Right cardiac atrium (tissue), 5 donors: ENCODE results near the gene RASSF7. TPM values are rescaled to one million over a fixed set of nuclear protein-coding genes. Genes with fewer than 3 reads are reported as not detected.

Source experiments
- ATAC-seq, 2 donors: fragments of 200-7000 bp; cut with Tn5 transposase; one replicate each; pipeline versions ENCODE4 v1.8.0 to v1.9.1; 2020; ENCODE audit warnings: moderate library complexity in 2 of 2, mild to moderate bottlenecking in 1 of 2
- DNase-seq, 3 donors: peaks; one replicate each; pipeline ENCODE4 v3.0.0-alpha.2; 2020
- H3K27ac ChIP-seq: one replicate; pipeline ENCODE4 v1.5.1; 2013; ENCODE audit warnings: mild to moderate bottlenecking, low read length, control low read depth, moderate library complexity
- H3K27me3 ChIP-seq: one replicate; pipeline ENCODE4 v1.6.1; 2013; ENCODE audit not compliant: control insufficient read depth, insufficient read depth
- H3K4me1 ChIP-seq: one replicate; pipeline ENCODE4 v1.6.1; 2013; ENCODE audit warnings: low read length; ENCODE audit not compliant: control insufficient read depth, insufficient read depth
- H3K4me3 ChIP-seq: one replicate; pipeline ENCODE4 v1.5.1; 2013; ENCODE audit warnings: low read length, control low read depth
- H3K9me3 ChIP-seq: one replicate; pipeline ENCODE4 v1.6.1; 2013; ENCODE audit warnings: low read length; ENCODE audit not compliant: control insufficient read depth
- WGBS: extraction: QIAGEN DNeasy Blood & Tissue Kit; methylation state at CpG from one replicate; pipeline ENCODE4 v1.1.7; 2013; 5-methylcytosine and 5-hydroxymethylcytosine counted together
- intact Hi-C, 4 donors: fragments of 100-400 bp; cut with DNase I; formaldehyde crosslinking; loops; one replicate each; pipeline versions ENCODE4 v1.11.0 to v1.14.0; 2022 to 2023
- polyA plus RNA-seq: library from polyadenylated mRNA; stranded (reverse); fragments of 200-250 nt; gene quantifications from one replicate; pipeline ENCODE4 v1.2.3, GENCODE V29; 2013
- total RNA-seq, 4 donors: library from RNA; stranded (reverse); fragmentation: NEBNext Ultra II Directional; extraction: Animal tissue kit (Norgen Biotek cat#: 25700); gene quantifications; one replicate each; pipeline ENCODE4 v1.2.1, GENCODE V29; 2021
- donor health status: healthy with polysubstance abuse.
- donor health status: DM: no; HTN: yes; CAD: no.
- donor health status: DM: no; HTN: no; CAD: no.
- donor health status: DM: no; HTN: yes; CAD: no; lungs with severe emphysema.
- donor health status: DM: yes; HTN: yes; CAD: no.

Gene RASSF7
- total and polyA plus RNA-seq, 5 donors: 2.5 to 6.3 (median 3.9) TPM

GRCh38 chr11:521177-521688 is 39.5 kb upstream of the RASSF7 start:
- DNase-seq (no peak), ATAC-seq (no peak)
- Histone ChIP-seq H3K4me3 (no peak overlapping the region), H3K27ac (no peak overlapping the region), H3K27me3 (no peaks in the 10 kb centered on the region), H3K9me3 (no peaks in the 10 kb centered on the region), H3K4me1 (no peaks in the 10 kb centered on the region)
- 88% methylated on average over 10 of the region's 10 CpGs for WGBS
- intact Hi-C loops: no loop called here

DNA sequence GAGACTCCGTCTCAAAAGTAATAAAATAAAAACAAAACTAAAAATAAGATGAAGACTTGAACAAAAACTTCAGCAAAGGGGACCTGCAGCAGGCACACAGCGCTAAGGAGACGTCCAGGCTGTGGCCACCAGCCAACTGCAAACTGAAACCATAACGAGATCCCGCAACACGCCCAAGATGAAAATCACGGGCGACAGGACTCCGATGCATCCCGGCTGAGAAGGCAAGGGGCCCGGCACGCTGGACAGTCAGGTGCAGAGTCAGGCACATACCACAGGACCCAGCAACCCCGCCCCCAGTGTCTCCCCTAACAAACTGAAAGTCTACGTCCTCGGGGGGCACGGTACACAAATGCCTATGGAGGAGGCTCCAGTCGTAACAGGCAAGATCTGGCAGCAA is 34.6 kb upstream of the RASSF7 start:
- WGBS: 82% methylated on average over 17 of the region's 17 CpGs
- DNase-seq (no peak), ATAC-seq (no peak)
- H3K27ac ChIP-seq: no peak overlapping the region
- intact Hi-C loops: no loop called here
- H3K4me3 ChIP-seq: no peak overlapping the region
- H3K9me3 ChIP-seq: no peaks in the 10 kb centered on the region
- H3K27me3 ChIP-seq: no peaks in the 10 kb centered on the region
- H3K4me1 ChIP-seq: no peaks in the 10 kb centered on the region

- ATAC-seq: no peak
- no peak for DNase-seq
- Histone ChIP-seq H3K4me1 (no peaks in the 10 kb centered on the region), H3K27ac (no peak overlapping the region), H3K9me3 (no peaks in the 10 kb centered on the region), H3K27me3 (no peaks in the 10 kb centered on the region), H3K4me3 (no peak overlapping the region)
- WGBS: 77% methylated on average over 30 of the region's 30 CpGs
- intact Hi-C loops: no loop called here
Observed at GRCh38 chr11:528166-528814, 32.5 kb upstream of the RASSF7 start.

DNA sequence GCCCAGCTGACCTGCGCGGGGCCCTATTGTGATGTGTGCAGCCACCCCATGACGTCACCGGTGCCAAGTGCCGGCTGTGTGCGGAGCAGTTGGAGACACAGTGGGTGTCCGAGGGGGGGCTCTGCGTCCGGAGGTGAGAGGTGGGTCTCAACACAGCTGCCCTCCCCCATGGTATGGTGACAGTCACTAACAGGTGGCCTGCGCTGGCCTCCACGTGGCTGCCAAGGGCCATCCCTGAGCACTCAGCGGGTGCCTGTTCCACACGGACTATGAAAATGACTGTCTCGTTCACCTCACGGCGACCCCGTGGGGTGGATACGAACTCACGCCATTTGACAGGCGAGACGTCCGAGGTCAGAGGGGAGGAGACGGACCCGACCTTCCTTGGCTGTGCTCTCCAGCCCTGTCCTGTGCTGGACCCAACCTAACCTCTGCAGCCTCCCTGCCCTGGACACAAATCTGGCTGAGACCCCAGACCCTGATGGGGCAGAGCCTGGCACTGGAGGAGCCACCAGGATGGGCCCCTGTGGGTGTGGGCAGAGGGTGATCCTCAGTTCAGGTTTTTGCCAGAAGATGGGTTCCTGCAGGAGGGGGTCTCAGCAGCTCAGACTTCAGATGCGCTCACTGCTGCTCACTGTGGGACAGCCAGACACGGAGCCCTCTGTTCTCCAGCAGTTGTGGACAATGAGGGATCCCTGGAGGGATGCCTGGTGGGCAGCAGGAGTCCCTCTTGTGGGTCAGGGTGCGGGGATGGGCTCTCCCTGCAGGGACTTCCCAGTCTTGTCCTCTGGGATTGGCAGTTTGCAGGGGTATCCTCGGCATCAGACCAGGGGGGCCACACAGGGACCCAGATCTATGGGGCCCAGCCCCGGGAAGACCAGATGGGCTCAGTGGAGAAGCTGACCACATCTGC is 31.7 kb upstream of the RASSF7 start:
- Histone ChIP-seq H3K9me3 (no peaks in the 10 kb centered on the region), H3K4me3 (no peak overlapping the region), H3K27ac (no peak overlapping the region), H3K4me1 (no peaks in the 10 kb centered on the region), H3K27me3 (no peaks in the 10 kb centered on the region)
- DNase-seq: peak in 1 of 3 donors; percentile 53
- 67% methylated on average over 29 of the region's 29 CpGs for WGBS
- peak in 1 of 2 donors; percentile 10 for ATAC-seq
- intact Hi-C loops: no loop called here

- no peaks in the 10 kb centered on the region for H3K4me1 ChIP-seq
- H3K27me3 ChIP-seq: no peaks in the 10 kb centered on the region
- WGBS: 77% methylated on average over 18 of the region's 18 CpGs
- H3K27ac ChIP-seq: no peak overlapping the region
- no peak for ATAC-seq
- DNase-seq: peak in 1 of 3 donors; percentile 52
- H3K9me3 ChIP-seq: no peaks in the 10 kb centered on the region
- no peak overlapping the region for H3K4me3 ChIP-seq
- intact Hi-C loops: no loop called here
Observed at GRCh38 chr11:529728-530411, 30.9 kb upstream of the RASSF7 start.

DNA sequence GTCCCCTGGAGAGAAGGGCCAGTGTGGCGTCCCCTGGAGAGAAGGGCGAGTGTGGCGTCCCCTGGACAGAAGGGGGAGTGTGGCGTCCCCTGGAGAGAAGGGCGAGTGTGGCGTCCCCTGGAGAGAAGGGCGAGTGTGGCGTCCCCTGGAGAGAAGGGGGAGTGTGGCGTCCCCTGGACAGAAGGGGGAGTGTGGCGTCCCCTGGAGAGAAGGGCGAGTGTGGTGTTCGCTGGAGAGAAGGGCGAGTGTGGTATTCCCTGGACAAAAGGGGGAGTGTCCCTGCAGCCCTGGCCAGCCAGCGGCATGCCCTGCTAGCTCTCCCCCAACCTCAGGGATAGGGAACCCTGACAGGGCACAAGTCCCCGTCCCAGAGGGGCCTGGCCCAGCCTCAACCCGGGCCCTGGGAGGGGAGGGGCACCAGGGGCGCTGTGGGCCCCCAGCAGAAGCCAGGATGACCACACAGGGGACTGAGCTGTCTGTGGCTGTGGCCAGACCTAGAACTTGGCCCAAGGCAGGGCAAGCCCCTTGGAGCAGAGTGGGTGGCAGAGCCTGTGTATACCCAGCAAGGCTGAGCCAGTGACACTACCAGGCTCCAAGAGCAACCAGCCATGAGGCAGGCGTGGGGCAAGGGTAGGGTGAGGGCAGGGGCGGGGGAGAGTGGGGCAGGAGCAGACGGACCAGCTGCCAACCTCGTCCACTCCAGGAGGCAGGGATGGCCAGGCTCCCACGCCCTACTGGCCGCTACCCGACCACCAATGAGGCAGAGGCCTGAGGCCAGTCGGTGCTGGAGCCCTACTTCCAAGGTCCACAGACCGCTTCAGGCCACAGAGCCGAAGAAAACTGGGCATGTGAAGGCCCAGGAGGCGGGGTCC is 29.6 kb upstream of the RASSF7 start:
- Histone ChIP-seq H3K27me3 (no peaks in the 10 kb centered on the region), H3K9me3 (no peaks in the 10 kb centered on the region), H3K4me1 (no peaks in the 10 kb centered on the region), H3K4me3 (no peak overlapping the region), H3K27ac (no peak overlapping the region)
- DNase-seq (peak in 1 of 3 donors; percentile 57), ATAC-seq (no peak)
- 87% methylated on average over 28 of the region's 28 CpGs for WGBS
- intact Hi-C loops: no loop called here

- intact Hi-C loops: no loop called here
- DNase-seq: no peak
- WGBS: 81% methylated on average over 18 of the region's 18 CpGs
- H3K4me1 ChIP-seq: no peaks in the 10 kb centered on the region
- H3K4me3 ChIP-seq: no peak overlapping the region
- H3K27ac ChIP-seq: no peak overlapping the region
- no peak for ATAC-seq
- no peaks in the 10 kb centered on the region for H3K9me3 ChIP-seq
- H3K27me3 ChIP-seq: no peaks in the 10 kb centered on the region
Observed at GRCh38 chr11:531919-532526, 28.7 kb upstream of the RASSF7 start.

DNA sequence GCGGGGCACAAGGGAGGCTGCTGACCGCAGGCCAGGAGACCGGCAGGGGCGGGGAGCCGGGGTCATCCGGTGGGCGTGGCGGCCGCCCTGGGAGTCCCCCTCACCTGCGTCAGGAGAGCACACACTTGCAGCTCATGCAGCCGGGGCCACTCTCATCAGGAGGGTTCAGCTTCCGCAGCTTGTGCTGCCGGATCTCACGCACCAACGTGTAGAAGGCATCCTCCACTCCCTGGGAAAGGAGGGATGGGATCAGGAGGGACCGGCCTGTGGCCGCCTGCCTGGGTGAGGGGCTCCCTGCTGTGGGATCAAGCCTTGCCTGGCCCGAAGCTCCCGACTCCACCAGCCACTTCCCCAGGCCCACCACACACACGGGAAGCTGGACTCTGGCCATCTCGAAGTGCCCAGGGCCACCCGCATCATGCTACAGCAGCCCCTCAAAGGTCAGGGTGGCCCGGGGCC is 28.2 kb upstream of the RASSF7 start:
- DNase-seq: peak in 1 of 3 donors; percentile 59
- intact Hi-C loops: no loop called here
- Histone ChIP-seq H3K27ac (no peak overlapping the region), H3K4me3 (no peak overlapping the region), H3K27me3 (no peaks in the 10 kb centered on the region), H3K4me1 (no peaks in the 10 kb centered on the region), H3K9me3 (no peaks in the 10 kb centered on the region)
- ATAC-seq: no peak
- 80% methylated on average over 23 of the region's 23 CpGs for WGBS

GRCh38 chr11:532986-533585 is 27.7 kb upstream of the RASSF7 start:
- Histone ChIP-seq H3K9me3 (no peaks in the 10 kb centered on the region), H3K4me3 (no peak overlapping the region), H3K4me1 (no peaks in the 10 kb centered on the region), H3K27me3 (no peaks in the 10 kb centered on the region), H3K27ac (no peak overlapping the region)
- peak in 2 of 3 donors; percentile 24 to 51 for DNase-seq
- intact Hi-C loops: no loop called here
- WGBS: 94% methylated on average over 33 of the region's 33 CpGs
- ATAC-seq: no peak
